A673 (cell line): ENCODE results near the gene TCEAL5. TPM values are rescaled to one million over a fixed set of nuclear protein-coding genes. Genes with fewer than 3 reads are reported as not detected.
"Not testable (repeated sequence)": the region's sequence is repeated elsewhere in the genome, so short reads cannot be mapped to it uniquely, and the experiment has no call there.

Source experiments
- BruUV-seq: library from RNA; stranded (reverse); fragments of 400-500 nt; replicated peaks from 2 replicates; lab custom pipeline; 2021; lab: Mats Ljungman, UMichigan
- CTCF ChIA-PET: fragments of 300-600 bp; sonication (Branson Sonifier 250); formaldehyde crosslinking; loops from one replicate; lab custom pipeline; 2022; ENCODE audit warnings: antibody characterized with exemption; lab: Charles Lee
- POLR2A ChIA-PET: fragments of 300-600 bp; sonication (Branson Sonifier 250); formaldehyde crosslinking; loops from one replicate; lab custom pipeline; 2022; ENCODE audit warnings: antibody characterized with exemption; ENCODE audit not compliant: low non-redundant PET; lab: Charles Lee
- DNase-seq: peaks from one replicate; pipeline ENCODE4 v3.0.0-alpha.2; 2015; ENCODE audit warnings: low spot score
- H3K27ac ChIP-seq: fragments of 200-600 bp; sonication (generic); 2 replicates; pipeline ENCODE4 v1.5.1; 2016; ENCODE audit warnings: mixed run types, low read depth, mild to moderate bottlenecking, mixed read lengths, antibody characterized with exemption, low read length; ENCODE audit not compliant: poor library complexity, severe bottlenecking
- H3K27me3 ChIP-seq: fragments of 200-600 bp; sonication (generic); replicated peaks from 2 replicates; pipeline ENCODE4 v1.6.1; 2017; ENCODE audit warnings: mixed run types, low read depth, mild to moderate bottlenecking, mixed read lengths, antibody characterized with exemption, low read length; ENCODE audit not compliant: insufficient read depth, poor library complexity
- H3K36me3 ChIP-seq: fragments of 200-600 bp; sonication (generic); 2 replicates; pipeline ENCODE4 v1.6.1; 2016; ENCODE audit warnings: mixed run types, mild to moderate bottlenecking, mixed read lengths, antibody characterized with exemption, low read length; ENCODE audit not compliant: insufficient read depth, poor library complexity, severe bottlenecking
- H3K4me1 ChIP-seq: fragments of 200-600 bp; sonication (generic); 2 replicates; pipeline ENCODE4 v1.6.1; 2017; ENCODE audit warnings: mixed run types, mild to moderate bottlenecking, mixed read lengths, antibody characterized with exemption, low read length; ENCODE audit not compliant: insufficient read depth, poor library complexity, severe bottlenecking
- H3K4me3 ChIP-seq: fragments of 200-600 bp; sonication (generic); 2 replicates; pipeline ENCODE4 v1.5.1; 2016; ENCODE audit warnings: low read depth, mixed run types, mild to moderate bottlenecking, mixed read lengths, low read length; ENCODE audit not compliant: poor library complexity, severe bottlenecking
- H3K9me3 ChIP-seq: fragments of 200-600 bp; sonication (generic); 2 replicates; pipeline ENCODE4 v1.6.1; 2016; ENCODE audit warnings: mixed run types, low read depth, mild to moderate bottlenecking, mixed read lengths, antibody characterized with exemption, low read length; ENCODE audit not compliant: poor library complexity, severe bottlenecking
- CTCF ChIP-seq: fragments of 300-800, 200-600 bp; sonication (generic); conservative IDR thresholded peaks from 2 replicates; pipeline ENCODE4 v1.5.1; 2017; ENCODE audit warnings: low read depth, mild to moderate bottlenecking, antibody characterized with exemption, low read length, moderate library complexity, mixed read lengths
- EZH2 ChIP-seq: fragments of 200-600 bp; sonication (generic); IDR thresholded peaks from 2 replicates; pipeline ENCODE4 v1.6.1; 2017; ENCODE audit warnings: borderline replicate concordance, low read depth, mild to moderate bottlenecking, mixed read lengths, antibody characterized with exemption, low read length; ENCODE audit not compliant: poor library complexity, severe bottlenecking
- intact Hi-C: fragments of 100-400 bp; cut with micrococcal nuclease; formaldehyde crosslinking; loops from one replicate; pipeline ENCODE4 v1.10.0; 2022; ENCODE audit not compliant: unreplicated experiment
- total RNA-seq: library from RNA; stranded (reverse); gene quantifications from 2 replicates; pipeline ENCODE4 v1.2.3, GENCODE V29; 2021

TCEAL5 gene
- total RNA-seq, 1 experiment from 2014 or later: 0.58 TPM

- POLR2A ChIA-PET: no interaction called here
- no peaks in the 10 kb centered on the region for H3K27me3 ChIP-seq
- no peaks in the 10 kb centered on the region for H3K9me3 ChIP-seq
- H3K4me1 ChIP-seq: no peaks in the 10 kb centered on the region
- no peak overlapping the region for H3K4me3 ChIP-seq
- no peak overlapping the region for H3K27ac ChIP-seq
- no TSS peak for BruUV-seq
- H3K36me3 ChIP-seq: no peaks in the 10 kb centered on the region
- DNase-seq: no peak
- CTCF ChIA-PET: no interaction called here
- intact Hi-C loops: no loop called here
- TF ChIP-seq CTCF (no peak), EZH2 (no peak)
These were observed 41.7 kb downstream of the TCEAL5 start for GRCh38 chrX:103234869-103235268.

GRCh38 chrX:103233263-103233662 is 43.3 kb downstream of the TCEAL5 start:
- no peak for TF ChIP-seq CTCF
- TF ChIP-seq EZH2: no peak
- Histone ChIP-seq H3K27ac (no peak overlapping the region), H3K27me3 (no peaks in the 10 kb centered on the region), H3K9me3 (no peaks in the 10 kb centered on the region), H3K4me1 (no peaks in the 10 kb centered on the region), H3K4me3 (no peak overlapping the region), H3K36me3 (no peaks in the 10 kb centered on the region)
- ChIA-PET POLR2A (no interaction called here), CTCF (no interaction called here)
- DNase-seq: no peak
- intact Hi-C loops: no loop called here
- BruUV-seq: no TSS peak

- H3K4me1 ChIP-seq, H3K4me3 ChIP-seq, DNase-seq, H3K36me3 ChIP-seq, BruUV-seq, H3K27me3 ChIP-seq, POLR2A ChIA-PET, CTCF ChIA-PET, H3K9me3 ChIP-seq, H3K27ac ChIP-seq, intact Hi-C loops: not testable (repeated sequence)
These were observed 50.6 kb downstream of the TCEAL5 start for GRCh38 chrX:103225918-103226317.

Other genes with a start within 250 kb of the TCEAL5 start
- gene BEX1, start 212.6 kb downstream of the TCEAL5 start, total RNA-seq: 104 and 105 TPM in 2 replicates
- 0.46 TPM in 1 of 2 replicates, not detected in the other for gene NXF3, start 183.6 kb downstream of the TCEAL5 start, total RNA-seq
- 65.4 and 67.7 TPM in 2 replicates for gene BEX4, start 61.6 kb downstream of the TCEAL5 start, total RNA-seq
- gene TCEAL8, start 21.6 kb downstream of the TCEAL5 start, total RNA-seq: 62.9 and 66.2 TPM in 2 replicates
- 49.4 and 51.4 TPM in 2 replicates for gene BEX2, start 34.2 kb upstream of the TCEAL5 start, total RNA-seq
- gene TCEAL7, start 53.5 kb upstream of the TCEAL5 start, total RNA-seq: not detected in 2 replicates
- gene TCEAL9, start 79.8 kb upstream of the TCEAL5 start, total RNA-seq: 48.6 and 49.7 TPM in 2 replicates
- gene BEX3, start 99.8 kb upstream of the TCEAL5 start, total RNA-seq: 254 and 297 TPM in 2 replicates
- not detected in 2 replicates for gene RAB40A, start 242.7 kb upstream of the TCEAL5 start, total RNA-seq